ENCODE measurements around the gene SLC45A2.
"Not testable (repeated sequence)": the region's sequence is repeated elsewhere in the genome, so short reads cannot be mapped to it uniquely, and the experiment has no call there.

SLC45A2 gene

DNA sequence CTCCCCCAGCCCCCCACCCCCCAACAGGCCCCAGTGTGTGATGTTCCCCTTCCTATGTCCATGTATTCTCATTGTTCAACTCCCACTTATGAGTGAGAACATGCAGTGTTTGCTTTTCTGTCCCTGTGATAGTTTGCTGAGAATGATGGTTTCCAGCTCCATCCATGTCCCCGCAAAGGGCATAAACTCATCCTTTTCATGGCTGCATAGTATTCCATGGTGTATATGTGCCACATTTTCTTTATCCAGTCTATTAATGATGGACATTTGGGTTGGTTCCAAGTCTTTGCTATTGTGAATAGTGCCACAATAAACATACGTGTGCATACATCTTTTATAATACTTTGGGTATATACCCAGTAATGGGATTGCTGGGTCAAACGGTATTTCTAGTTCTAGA lies 69.6 kb downstream of the SLC45A2 start:
- not testable (repeated sequence) for DNase-seq

DNA sequence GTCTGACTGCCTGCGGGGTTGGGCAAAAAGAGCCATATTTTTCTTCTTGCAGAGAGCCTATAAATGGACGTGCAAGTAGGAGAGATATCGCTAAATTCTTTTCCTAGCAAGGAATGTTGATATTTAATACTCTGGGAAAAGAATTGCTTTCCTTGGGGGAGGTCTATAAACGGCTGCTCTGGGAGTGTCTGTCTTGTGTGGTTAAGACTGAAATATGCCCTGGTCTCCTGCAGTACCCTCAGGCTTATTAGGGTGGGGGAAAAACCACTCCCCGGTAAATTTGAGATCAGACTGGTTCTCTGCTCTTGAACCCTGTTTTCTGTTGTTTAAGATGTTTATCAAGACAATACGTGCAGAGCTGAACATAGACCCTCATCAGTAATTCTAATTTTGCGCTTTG lies 78.2 kb downstream of the SLC45A2 start:
- not testable (repeated sequence) for DNase-seq

DNA sequence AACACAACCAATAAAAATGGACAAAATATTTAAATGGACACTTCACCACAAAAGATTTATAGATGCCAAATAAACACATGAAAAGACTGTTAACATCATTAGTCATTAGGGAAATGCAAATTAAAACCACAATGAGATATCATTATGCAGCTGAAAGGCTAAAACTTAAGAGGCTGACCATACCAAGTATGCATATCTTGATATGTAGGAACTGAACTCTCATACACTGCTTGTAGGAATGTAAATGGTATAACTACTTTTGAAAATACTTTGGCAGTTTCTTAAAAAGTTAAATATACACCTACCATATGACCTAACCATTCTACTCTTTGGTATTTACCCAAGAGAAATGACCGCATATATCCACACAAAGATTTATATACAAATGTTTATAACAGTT lies 79.1 kb downstream of the SLC45A2 start:
- DNase-seq = no peak

DNA sequence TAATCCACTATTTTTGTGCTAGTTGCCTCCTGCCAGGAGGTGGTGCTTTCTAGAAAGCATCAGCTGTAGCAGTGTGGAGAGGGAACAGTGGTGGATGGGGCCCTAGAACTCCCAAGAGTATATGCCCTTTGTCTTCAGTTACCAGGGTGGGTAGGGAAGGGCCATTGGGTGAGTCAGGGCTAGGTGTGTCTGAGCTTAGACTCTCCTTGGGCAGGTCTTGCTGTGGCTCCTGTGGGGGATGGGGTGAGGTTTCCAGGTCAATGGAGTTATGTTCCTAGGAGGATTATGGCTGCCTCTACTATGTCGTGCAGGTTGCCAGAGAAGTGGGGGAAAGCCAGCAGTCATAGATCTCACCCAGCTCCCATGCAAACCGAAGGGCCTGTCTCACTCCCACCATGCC lies 81.4 kb downstream of the SLC45A2 start:
- DNase-seq = no peak

DNA sequence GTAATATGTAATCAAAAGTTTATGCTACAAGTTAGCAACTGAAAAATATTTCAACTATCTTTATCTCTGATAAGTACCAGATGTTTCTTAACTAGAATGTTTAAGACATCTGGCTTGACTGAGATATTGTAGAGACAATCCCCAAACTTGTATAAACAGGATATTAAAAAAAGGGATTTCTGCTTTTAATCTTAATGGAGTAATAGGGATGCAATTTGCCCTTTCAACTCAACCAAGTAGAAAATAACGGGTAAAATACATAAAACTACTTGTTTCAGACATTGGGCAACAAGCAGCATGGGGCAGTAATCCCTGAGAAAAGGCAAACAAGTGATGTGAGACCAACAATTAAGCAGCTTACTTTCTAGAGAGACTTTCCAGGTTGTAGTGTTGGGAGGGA lies 83.3 kb downstream of the SLC45A2 start:
- no peak for DNase-seq
